NCI-H2196 (cell line): ENCODE data around the gene IQSEC1.

Experiments used
- DNase-seq: peaks from one replicate; lab custom pipeline; 2025; ENCODE audit not compliant: unreplicated experiment; lab: John Stamatoyannopoulos, UW

The IQSEC1 gene

DNA sequence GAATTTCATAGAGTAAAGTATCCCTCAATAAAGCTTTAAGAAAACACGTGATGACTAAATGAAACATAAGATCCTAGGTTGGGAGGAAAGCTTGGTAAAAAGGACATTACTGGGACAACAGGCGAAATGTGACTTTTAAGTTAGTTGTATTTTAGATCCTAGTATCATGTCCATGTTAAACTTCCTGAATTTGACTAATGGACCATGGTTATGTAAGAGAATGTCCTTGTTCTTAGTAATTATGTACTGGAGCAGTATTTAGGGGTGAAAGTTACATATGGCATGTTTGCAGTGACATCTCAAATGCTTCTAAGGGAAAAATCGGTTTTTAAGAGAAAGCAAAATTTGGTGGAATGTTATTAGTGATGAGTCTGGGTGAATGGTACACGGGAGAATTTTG, 69.6 kb downstream of the IQSEC1 start:
- DNase-seq, result no peak

DNA sequence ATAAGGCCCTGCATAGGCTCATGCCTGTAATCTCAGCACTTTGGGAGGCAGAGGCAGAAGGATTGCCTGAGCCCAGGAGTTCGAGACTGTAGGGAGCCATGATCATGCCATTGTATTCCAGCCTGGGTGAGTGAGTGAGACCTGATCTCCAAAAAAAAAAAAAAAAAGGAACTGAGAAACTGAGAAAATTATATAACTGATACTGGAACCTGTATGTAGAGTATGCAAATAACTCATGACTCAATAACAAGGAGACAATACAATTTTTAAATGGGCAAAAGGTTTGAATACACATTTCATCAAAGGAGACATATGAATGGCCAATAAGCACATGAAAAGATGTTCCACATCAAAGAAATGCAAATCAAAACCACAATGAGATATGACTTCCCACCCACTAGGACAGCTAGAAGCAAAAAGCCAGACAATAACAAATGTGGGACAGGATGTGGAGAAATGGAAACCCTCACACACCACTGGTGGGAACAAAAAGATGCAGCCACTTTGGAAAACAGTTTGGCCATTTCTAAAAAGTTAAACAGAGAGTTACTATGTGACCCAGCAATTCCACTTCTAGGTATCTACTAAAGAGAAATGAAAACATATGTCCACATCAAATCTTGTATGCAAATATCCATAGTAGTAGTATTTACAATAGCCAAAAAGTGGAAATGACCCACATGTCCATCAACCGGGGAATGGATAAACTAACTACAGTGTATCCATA, 70.7 kb downstream of the IQSEC1 start:
- DNase-seq, result no peak

DNA sequence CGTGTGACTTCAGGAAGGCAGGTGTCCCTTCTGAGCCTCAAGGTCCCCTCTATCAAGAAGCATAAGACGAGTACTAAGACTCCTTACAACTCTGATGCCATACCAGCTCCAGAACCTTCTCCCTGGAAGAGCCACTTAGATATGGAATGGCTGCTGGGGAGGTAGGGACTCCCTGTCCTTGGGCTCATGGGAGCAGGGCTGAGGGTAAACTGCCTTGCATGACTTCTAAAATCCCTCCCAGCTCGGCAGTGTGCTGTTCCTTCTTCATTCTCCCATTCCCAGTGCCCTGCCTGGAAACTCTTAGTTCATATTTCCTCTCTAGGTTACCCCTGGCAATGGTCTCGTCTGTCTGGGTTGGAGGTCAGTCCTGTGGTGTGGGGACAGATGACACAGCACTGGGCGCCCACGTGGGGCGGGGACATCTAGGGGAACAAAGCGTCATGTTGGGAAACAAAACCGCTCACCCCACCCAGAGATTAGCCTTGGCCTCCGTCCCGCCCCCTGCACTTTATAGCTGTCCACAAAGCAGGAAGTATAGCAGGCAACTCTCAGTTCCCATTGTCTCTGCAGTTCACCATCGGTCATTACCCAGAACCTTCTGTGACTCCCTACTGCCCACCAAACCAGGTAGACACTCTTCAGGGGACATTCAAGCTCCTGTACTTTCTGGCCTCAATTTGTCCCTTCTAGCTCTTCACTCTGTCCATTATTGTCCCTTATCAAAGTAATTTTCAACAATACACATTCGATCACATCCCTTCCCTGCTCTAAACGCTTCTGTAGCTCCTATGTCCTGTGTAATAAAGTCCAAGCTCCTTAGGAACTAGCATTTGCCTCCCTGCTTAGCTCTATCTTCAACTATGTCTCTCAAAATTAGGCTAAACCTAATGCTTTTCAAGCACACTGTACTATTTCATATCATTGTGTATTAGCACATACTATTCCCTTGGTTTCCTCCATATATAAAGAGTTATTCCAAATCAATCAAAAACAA, 73.8 kb downstream of the IQSEC1 start:
- DNase-seq, result no peak

DNA sequence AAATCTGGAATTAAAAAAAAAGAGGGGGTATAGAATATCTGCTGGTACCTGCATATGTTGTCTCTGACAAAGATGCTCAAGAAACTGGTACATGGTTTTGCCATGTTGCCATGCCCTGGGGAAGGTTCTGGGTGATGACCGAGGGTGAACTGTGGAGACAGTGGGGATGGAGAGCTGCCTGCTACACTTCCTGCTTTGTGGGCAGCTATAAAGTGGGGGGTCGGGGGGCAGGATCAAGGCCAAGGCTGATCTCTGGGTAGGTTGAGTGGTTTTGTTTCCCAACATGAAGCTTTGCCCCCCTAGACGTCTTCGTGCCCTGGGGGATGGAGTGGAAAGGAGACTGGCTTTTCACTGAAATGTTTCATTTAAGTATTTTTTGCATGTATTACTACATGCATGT, 74.6 kb downstream of the IQSEC1 start:
- DNase-seq, result no peak

DNA sequence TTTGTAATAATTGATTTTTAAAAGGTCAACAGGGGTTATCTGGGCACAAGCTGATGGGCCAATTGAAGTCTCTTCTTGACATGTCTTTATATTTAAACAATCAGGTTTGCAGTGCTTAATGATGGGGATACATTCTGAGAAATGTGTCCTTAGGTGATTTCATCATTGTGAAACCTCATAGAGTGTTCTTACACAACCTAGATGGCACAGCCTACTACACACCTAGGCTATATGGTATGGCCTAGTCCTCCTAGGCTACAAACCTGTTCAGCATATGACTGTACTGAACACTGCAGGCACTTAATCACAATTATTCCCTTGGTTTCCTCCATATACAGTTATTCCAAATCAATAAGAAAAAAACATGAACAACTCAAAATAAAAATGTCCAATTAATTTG, 75.8 kb downstream of the IQSEC1 start:
- DNase-seq, result no peak

DNA sequence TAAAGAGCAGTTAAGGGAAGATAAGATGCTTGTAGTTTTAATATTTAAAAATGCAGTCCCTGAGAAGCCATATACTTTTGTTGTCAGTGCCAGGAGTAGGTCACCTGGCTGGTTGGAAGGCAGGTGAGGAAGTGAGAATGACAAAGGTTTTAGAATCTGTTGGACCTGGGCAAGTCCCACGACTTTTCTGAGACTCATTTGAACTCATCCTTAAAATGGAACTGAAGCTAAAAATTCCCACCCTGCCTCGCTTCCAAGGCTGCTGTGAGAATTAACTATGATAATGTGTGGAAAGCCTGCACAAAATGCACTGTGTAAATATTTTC, 77.1 kb downstream of the IQSEC1 start:
- no peak for DNase-seq

DNA sequence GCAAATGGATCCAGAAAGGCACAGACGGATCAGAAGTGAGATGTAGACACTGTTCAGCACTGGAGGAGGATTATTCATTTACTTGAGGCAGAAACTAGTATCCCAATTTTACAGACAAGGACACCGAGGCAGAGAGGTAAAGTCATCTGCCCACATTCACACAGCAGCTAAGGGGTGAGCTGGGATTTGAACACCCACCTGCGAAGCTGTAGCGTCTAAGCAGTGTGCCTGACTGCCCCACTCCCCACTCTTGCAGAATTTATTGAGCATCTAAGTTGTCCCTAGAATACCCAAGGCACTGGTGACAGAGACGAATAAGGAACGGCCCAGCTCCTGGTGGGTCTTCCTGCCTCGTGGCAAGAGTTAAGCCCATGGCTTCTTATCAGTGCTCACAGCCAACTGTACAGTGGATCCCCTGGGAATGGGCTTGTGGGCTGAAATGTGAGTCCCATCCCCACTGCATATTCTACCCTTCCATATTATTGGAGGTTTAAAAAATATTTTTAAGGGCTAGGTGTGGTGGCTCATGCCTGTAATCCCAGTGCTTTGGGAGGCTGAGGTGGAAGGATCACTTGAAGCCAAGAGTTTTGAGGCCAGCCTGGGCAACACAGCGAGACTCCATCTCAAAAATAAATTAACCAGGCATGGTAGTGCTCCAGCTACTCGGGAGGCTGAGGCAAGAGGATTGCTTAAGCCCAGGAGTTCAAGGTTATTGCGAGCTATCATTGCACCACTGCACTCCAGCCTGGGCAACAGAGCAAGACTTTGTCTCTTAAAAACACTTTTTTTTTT, 77.6 kb downstream of the IQSEC1 start:
- no peak for DNase-seq

DNA sequence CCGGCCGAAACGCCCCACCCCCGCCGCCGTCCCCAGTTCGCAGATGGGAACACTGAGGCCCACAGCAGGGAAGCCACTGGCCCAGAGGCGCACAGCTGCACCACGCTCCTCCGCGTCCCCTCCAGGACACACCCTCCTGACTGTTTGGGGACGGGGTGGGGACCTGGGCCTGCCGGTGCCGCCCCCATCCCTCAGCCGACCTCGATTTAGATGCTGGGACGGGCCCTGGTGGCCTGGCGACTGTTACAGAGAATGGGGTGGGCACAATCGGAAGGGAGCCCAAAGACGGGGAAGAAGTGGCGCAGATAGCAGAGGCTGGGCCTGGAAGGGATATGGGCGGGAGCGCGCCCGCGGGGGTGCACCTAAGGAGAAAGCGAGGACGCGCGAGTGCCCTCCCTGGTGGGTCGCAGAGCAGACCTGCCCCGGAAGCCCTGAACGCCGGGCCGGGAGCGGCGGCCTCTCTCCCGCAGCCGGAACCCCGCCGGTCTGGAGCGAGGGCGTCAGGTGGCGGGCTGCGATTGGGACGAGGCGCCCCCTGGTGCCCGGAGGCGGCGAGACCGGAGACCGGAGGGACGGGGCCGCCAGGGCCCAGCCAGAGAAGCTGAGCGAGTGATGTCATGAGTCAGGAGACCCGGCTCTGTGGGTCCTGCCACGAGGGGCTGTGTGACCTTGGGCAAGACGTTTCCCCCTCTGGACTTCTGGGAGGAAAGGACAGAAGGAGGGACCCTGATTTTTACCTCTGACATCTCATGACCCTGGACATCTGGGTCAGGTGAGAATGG, 78.4 kb downstream of the IQSEC1 start:
- DNase-seq, result peak; percentile 74

DNA sequence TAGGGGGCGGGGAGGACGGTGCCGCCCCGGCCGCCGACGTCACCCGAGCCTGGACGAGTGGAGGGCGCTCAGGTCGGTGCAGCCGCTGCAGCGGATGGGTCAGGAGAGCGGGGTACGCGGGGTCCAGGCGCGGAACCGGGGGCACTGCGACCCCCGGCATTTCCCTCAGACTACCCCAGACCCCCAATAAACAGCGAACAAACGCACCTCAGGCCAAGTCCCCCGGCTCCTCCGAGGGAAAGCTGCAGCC, 78.9 kb downstream of the IQSEC1 start:
- no peak for DNase-seq

DNA sequence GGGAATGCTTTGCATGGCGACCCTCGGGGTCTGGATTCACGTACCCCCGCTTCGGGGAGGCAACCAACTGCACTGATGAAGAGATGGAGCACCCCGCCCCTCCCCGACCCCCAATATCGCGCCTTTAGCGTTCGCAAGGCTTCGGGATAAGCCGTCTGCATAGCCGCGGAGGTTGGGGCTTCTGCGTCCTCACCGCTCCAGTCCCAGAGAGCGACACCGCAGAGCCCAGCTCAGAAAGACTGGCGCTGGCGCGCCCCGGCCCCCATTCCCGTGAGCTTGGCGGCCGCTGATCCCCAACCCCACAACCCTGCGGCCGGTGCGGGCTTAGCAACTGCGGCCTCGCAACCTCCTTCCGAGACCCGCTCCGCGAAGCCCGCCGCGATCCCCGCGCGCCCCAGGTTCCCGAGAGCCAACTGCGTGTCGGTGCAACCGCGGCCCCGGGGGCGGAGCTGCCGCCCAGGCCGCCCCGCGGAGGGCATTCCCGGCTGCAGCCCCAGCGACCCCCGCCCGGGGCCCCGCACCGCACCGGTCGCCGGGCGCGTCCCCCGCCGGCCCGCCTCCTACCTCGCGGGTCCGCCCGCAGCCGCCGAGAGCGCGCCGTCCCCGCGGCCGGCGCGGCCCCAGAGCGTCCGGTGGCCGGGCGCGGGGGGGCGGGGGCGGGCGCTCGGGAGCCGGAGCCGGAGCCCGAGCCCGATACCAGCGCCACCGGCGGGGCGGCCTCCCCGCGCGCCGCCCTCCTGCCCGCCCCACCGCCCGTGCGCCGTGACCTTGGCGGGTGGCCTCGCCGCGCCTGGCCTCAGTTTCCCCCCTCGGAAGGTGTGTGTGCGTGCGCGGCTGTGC, 79.5 kb downstream of the IQSEC1 start:
- no peak for DNase-seq

DNA sequence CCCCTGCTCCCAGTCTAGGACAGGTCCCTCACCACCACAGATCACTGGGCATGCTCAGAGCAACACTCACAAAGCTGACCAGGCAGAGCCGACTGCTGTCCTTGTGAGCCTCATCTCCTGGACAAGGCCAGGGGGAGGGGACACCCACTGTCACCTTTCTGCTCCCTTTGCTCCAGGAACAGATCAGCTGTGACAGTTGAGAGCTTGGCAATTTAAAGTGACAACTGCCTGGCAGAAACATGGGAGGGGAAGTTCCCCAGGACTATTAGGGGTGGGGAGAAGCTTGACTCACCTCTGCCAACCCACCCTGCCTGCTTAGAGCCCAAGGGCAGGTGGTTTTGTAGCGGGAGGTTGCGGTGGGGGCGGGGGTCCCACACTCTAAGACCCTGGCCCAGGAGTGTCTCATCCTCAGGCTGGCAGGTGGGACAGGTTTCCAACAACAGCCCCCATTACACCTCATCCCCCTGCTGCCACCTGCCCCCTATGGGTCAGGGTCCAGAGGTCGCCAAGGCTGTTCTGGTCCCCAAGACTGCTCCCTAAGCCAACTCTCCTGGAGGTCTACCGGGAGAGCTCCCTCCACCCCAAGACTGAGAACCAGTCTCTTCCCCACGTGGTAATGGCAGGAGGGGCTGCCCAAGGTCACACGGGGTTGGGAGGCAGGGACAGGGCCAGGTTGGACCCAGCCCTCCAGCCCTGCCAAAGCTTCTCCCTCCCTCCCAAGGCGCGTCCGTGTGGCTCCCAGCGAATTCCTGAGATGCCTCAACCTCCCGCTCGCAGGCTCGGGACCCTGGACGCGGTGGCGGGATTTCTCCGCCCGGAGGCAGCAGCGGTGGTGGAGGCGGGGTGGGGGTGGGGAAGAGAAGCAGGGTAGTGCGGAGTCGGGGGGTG, 80.4 kb downstream of the IQSEC1 start:
- DNase-seq, result no peak

DNA sequence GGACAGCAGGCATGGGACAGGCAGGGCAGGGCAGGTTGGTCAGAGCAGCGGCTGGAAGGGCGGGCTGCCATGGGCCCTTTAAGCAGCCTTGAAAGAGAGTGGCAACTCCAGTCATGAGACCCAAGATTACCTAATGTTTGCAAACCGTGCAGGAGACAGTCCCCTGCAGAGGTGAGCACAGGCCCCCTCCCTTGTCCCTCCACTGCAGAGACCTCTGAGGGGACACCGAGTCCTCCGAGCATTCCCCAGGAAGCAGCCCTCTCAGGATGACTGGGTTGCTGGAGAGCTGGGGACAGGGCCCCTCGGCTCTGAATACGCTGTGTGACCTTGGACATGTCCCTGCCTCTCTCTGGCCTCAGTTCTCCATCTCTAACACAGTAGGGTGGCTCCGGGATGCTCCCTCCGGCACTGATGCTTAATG, 81.4 kb downstream of the IQSEC1 start:
- DNase-seq, result no peak

DNA sequence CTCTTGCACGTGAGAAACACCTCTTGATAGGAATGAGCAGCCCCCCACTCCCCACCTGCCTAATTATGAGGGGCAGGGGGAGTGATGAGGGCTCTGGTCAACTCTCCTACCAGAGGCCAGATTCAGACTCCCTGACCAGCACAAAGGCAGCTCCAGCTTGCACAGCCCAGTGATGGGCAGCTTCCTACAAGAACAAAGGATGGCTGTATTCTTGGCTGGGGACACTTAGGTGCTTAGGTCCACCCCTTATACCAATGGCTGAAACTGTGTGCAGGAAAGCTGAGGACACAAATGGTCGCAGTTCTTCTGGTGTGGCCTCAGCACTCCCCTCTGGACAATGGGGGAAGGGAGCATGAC, 81.8 kb downstream of the IQSEC1 start:
- DNase-seq, result no peak

DNA sequence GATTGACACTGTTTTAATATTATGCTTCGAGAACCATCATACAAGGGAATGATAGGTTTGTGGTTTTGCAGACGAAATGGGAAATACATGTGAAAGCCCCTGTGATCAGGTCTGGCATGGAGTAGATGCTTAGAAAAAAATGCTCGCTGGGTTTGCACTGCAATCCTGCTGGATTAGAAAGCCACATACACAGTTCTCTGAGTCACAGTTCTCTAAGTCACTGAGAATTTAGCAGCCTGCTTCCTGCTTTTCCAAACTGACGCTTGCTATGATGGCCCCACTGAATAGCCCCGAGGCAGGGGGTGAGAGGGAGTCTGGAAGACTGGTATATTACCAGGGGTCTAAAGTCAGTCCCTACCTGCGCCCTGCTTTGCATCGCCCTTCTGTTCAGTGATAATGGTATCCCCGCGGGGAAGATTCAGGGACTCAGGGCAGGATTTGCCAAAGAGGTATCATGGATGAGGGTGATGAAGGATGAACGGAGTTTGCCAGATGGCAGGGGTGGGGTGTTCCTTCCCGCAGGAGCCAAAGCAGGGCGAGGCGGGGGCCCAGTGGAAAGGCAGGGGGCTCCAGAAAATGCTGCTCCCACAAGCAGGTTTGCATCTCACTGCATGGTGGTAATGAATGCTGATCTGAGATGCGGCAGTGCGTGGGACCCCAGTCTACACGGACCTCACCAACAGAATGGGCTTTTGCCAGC, 82.3 kb downstream of the IQSEC1 start:
- DNase-seq, result no peak

DNA sequence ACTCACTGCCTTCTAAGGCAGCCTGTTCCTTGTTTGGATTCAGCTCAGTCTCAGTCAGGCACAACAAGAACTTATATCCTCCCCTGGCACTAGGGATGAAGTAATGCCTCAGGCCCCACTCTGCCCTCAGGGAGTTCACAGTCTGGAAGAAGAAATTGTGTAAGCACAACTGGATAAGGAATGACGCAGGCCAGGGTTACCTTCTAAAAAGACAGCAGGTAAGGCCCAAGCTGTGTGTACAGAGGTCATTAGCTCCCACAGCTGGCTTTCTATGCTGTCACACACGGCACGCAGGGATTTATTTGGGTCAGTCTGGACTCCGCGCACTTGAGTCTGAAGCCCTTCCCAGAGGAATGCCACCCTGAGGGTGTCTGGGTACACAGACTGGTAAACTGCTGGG, 82.9 kb downstream of the IQSEC1 start:
- no peak for DNase-seq

DNA sequence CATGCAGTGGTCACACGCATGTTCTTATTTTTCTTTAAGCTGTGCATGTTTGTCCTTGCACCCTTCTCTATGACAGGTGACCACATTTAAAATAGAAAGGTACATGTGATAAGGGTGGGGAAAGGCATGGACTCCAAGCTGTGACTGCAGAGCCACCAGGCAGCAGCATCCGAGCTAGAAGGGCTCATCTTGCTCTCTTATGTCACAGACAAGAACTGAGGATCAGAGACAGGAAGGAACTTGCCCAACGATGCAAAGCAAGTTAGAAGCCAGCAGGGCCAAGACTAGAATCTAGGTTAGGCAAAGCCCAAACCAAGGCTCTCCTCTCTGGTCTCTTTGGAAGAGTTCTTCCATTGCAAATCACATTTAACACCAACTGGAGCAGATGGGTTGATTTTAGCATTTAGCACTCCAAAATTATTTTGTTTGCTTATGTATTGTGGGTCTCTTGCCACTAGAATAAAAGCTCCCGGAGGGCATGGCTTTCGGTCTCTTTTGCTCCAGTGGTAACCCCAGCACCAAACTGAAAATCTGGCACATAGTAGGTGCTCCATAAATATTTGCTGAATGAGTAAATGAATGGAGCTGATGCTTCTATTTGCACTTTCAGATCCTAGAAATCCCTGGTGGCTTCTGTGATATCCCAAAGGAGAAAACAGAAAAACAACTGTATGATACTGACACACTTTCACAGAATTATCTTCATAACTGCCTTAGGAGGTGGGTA, 84.3 kb downstream of the IQSEC1 start:
- DNase-seq, result no peak

DNA sequence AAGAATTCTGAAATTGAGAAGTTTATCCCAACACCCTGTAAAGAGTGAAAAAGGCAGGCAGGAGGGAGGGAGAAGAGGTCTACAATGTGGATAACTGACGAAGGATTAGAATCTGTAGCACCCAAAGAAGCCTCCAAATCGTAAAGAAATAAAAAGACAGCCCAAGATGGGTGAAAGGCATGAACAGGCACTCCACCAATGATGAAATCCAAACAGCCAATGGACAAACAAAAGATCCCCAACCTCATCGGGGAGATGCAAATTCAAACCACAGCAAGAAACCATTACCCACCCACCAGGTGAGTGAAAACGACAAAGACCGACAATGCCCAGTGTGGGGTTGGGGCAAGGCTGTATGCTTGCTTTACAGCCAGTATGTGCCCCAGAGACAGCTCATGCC, 85.6 kb downstream of the IQSEC1 start:
- DNase-seq, result no peak

DNA sequence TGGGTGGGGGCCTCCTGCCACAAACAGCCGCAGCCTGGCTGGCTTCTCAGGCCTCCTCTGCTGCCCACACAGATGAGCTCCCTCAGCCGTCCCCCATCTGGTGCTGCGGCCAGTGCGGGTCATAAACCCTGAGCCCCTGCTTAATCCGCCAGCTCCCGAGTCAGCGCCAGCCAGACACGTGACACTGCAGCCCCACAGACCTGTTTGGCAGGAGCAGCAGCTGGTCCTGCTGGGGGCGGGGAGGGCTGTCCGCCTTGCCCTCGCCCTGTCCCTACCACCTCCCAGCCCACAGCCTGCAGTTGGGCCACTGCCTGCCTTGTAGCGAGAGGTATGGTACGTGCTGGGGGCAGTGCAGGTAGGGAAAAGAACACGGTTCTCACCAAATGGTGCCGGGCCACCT, 86.2 kb downstream of the IQSEC1 start:
- DNase-seq, result no peak
